Activated B cell treated with CpG ODN at 0.5 μM for 24 hours (primary cell): Measurements from ENCODE around the gene WDPCP. TPM values are rescaled to one million over a fixed set of nuclear protein-coding genes. Genes with fewer than 3 reads are reported as not detected.

Source experiments
- ATAC-seq: fragments of 200-7000 bp; cut with Tn5 transposase; one replicate; pipeline ENCODE4 v1.10.0; 2021; ENCODE audit warnings: low read depth, mild to moderate bottlenecking, moderate library complexity
- CTCF ChIA-PET: fragments of 350-600 bp; sonication (Branson Sonifier 250); formaldehyde crosslinking; loops from one replicate; lab custom pipeline; 2021; ENCODE audit warnings: antibody characterized with exemption; lab: Charles Lee
- POLR2A ChIA-PET: fragments of 350-600 bp; sonication (Branson Sonifier 250); formaldehyde crosslinking; loops from one replicate; lab custom pipeline; 2021; ENCODE audit warnings: antibody characterized with exemption; lab: Charles Lee
- DNase-seq: peaks from one replicate; pipeline ENCODE4 v3.0.0; 2022
- H3K27ac Mint-ChIP-seq: one replicate; pipeline ENCODE4 v1.8.0; 2020; ENCODE audit warnings: mixed read lengths
- H3K27me3 Mint-ChIP-seq: one replicate; pipeline ENCODE4 v1.8.0; 2021; ENCODE audit warnings: mixed read lengths
- H3K36me3 Mint-ChIP-seq: one replicate; pipeline ENCODE4 v1.8.0; 2021; ENCODE audit warnings: low read depth, mixed read lengths
- H3K4me1 Mint-ChIP-seq: one replicate; pipeline ENCODE4 v1.8.0; 2021; ENCODE audit warnings: mixed read lengths
- H3K4me3 Mint-ChIP-seq: one replicate; pipeline ENCODE4 v1.8.0; 2020; ENCODE audit warnings: mild to moderate bottlenecking, mixed read lengths
- H3K9me3 Mint-ChIP-seq: one replicate; pipeline ENCODE4 v1.8.0; 2020; ENCODE audit warnings: mixed read lengths
- CTCF ChIP-seq: fragments of 200-600 bp; IDR thresholded peaks from one replicate; pipeline ENCODE4 v1.8.0; 2022; ENCODE audit warnings: antibody characterized with exemption, mild to moderate bottlenecking
- intact Hi-C: fragments of 100-400 bp; cut with micrococcal nuclease; formaldehyde crosslinking; loops from one replicate; pipeline ENCODE4 v1.15.1; 2024
- total RNA-seq: library from RNA; stranded (reverse); gene quantifications from 2 replicates; pipeline ENCODE4 v1.2.3, GENCODE V29; 2022

WDPCP gene
- total RNA-seq, 1 donor from 2014 or later: 12.9 TPM

GRCh38 chr2:63503818-63504217 lies 84.5 kb downstream of the WDPCP start:
- Mint-ChIP-seq H3K27me3 (no peaks in the 10 kb centered on the region), H3K27ac (no peak overlapping the region), H3K9me3 (peaks cover under 1% of the 10 kb centered on the region), H3K4me1 (peaks cover 9% of the 10 kb centered on the region), H3K36me3 (peaks cover 4% of the 10 kb centered on the region), H3K4me3 (no peak overlapping the region)
- ChIA-PET POLR2A (no interaction called here), CTCF (no interaction called here)
- ATAC-seq (no peak), DNase-seq (no peak)
- intact Hi-C loops: no loop called here
- TF ChIP-seq CTCF: no peak

GRCh38 chr2:63500398-63500797 lies 87.9 kb downstream of the WDPCP start:
- H3K36me3 Mint-ChIP-seq: no peaks in the 10 kb centered on the region
- POLR2A ChIA-PET: no interaction called here
- intact Hi-C loops: no loop called here
- no peak overlapping the region for H3K27ac Mint-ChIP-seq
- peaks cover 2% of the 10 kb centered on the region for H3K9me3 Mint-ChIP-seq
- TF ChIP-seq CTCF: no peak
- DNase-seq (no peak), ATAC-seq (no peak)
- peaks cover 15% of the 10 kb centered on the region for H3K4me1 Mint-ChIP-seq
- no peak overlapping the region for H3K4me3 Mint-ChIP-seq
- no peaks in the 10 kb centered on the region for H3K27me3 Mint-ChIP-seq
- CTCF ChIA-PET: interaction anchor here (1.2 kb wide), 1 partner anchor 11 kb away, joined by 3 read pairs; no protein-coding TSS in a partner anchor

- DNase-seq (no peak), ATAC-seq (no peak)
- H3K36me3 Mint-ChIP-seq: peaks cover 4% of the 10 kb centered on the region
- H3K4me1 Mint-ChIP-seq: peaks cover 13% of the 10 kb centered on the region
- intact Hi-C loops: no loop called here
- H3K4me3 Mint-ChIP-seq: no peak overlapping the region
- ChIA-PET CTCF (no interaction called here), POLR2A (no interaction called here)
- peaks cover 2% of the 10 kb centered on the region for H3K9me3 Mint-ChIP-seq
- no peak overlapping the region for H3K27ac Mint-ChIP-seq
- no peaks in the 10 kb centered on the region for H3K27me3 Mint-ChIP-seq
- TF ChIP-seq CTCF: no peak
These were observed 90.7 kb downstream of the WDPCP start for GRCh38 chr2:63497576-63497975.

- Mint-ChIP-seq H3K9me3 (peaks cover 2% of the 10 kb centered on the region), H3K4me3 (no peak overlapping the region), H3K4me1 (peaks cover 13% of the 10 kb centered on the region), H3K27me3 (no peaks in the 10 kb centered on the region), H3K36me3 (peaks cover 7% of the 10 kb centered on the region), H3K27ac (no peak overlapping the region)
- DNase-seq: no peak
- ATAC-seq: no peak
- intact Hi-C loops: no loop called here
- ChIA-PET POLR2A (no interaction called here), CTCF (no interaction called here)
- no peak for TF ChIP-seq CTCF
These were observed 93.3 kb downstream of the WDPCP start for GRCh38 chr2:63494968-63495367.

GRCh38 chr2:63494100-63494499 lies 94.2 kb downstream of the WDPCP start:
- ChIA-PET CTCF (no interaction called here), POLR2A (no interaction called here)
- intact Hi-C loops: no loop called here
- peaks cover 13% of the 10 kb centered on the region for H3K4me1 Mint-ChIP-seq
- no peaks in the 10 kb centered on the region for H3K27me3 Mint-ChIP-seq
- no peak for DNase-seq
- no peak overlapping the region for H3K27ac Mint-ChIP-seq
- peaks cover 2% of the 10 kb centered on the region for H3K9me3 Mint-ChIP-seq
- no peak overlapping the region for H3K4me3 Mint-ChIP-seq
- H3K36me3 Mint-ChIP-seq: peaks cover 7% of the 10 kb centered on the region
- no peak for TF ChIP-seq CTCF
- ATAC-seq: no peak
